GM21723 (cell line): ENCODE results near the gene PITPNM1.
"Not testable (repeated sequence)": the region's sequence is repeated elsewhere in the genome, so short reads cannot be mapped to it uniquely, and the experiment has no call there.

ENCODE experiments used
- ATAC-seq: cut with Tn5 transposase; IDR thresholded peaks from one replicate; pipeline ENCODE4 v1.9.1; 2021; ENCODE audit warnings: mild to moderate bottlenecking, moderate library complexity; ENCODE audit not compliant: unreplicated experiment

PITPNM1 gene

GRCh38 chr11:67468456-67468758, 36.8 kb downstream of the PITPNM1 start:
- no peak for ATAC-seq

- no peak for ATAC-seq
Observed at GRCh38 chr11:67468056-67468455, 37.1 kb downstream of the PITPNM1 start.

GRCh38 chr11:67466962-67467771, 38.0 kb downstream of the PITPNM1 start:
- ATAC-seq, result no peak

GRCh38 chr11:67466367-67466766, 38.8 kb downstream of the PITPNM1 start:
- ATAC-seq, result no peak

GRCh38 chr11:67465530-67465929, 39.6 kb downstream of the PITPNM1 start:
- not testable (repeated sequence) for ATAC-seq

- ATAC-seq, result no peak
Observed at GRCh38 chr11:67465189-67465510, 40.0 kb downstream of the PITPNM1 start.

- peak; percentile 51 for ATAC-seq
Observed at GRCh38 chr11:67464411-67465188, 40.6 kb downstream of the PITPNM1 start.

- no peak for ATAC-seq
Observed at GRCh38 chr11:67463680-67464410, 41.3 kb downstream of the PITPNM1 start.

GRCh38 chr11:67463186-67463585, 42.0 kb downstream of the PITPNM1 start:
- no peak for ATAC-seq

- no peak for ATAC-seq
Observed at GRCh38 chr11:67458266-67458665, 46.9 kb downstream of the PITPNM1 start.

- no peak for ATAC-seq
Observed at GRCh38 chr11:67457453-67457852, 47.7 kb downstream of the PITPNM1 start.

GRCh38 chr11:67456068-67456705, 49.0 kb downstream of the PITPNM1 start:
- ATAC-seq, result no peak

GRCh38 chr11:67455054-67455453, 50.1 kb downstream of the PITPNM1 start, which contains the start of gene CABP4:
Gene CABP4, plus strand, starts transcription at chr11:67455354. Its CDS starts 70 bp downstream, at chr11:67455424.
- ATAC-seq, result no peak

- no peak for ATAC-seq
Observed at GRCh38 chr11:67453816-67454732, 51.1 kb downstream of the PITPNM1 start.

- no peak for ATAC-seq
Observed at GRCh38 chr11:67452141-67452952, 52.8 kb downstream of the PITPNM1 start, which contains the start of gene GPR152. Gene GPR152, minus strand, starts transcription at chr11:67452729. Its CDS starts 5 bp downstream, at chr11:67452724.

GRCh38 chr11:67451658-67451976, 53.5 kb downstream of the PITPNM1 start:
- no peak for ATAC-seq

- ATAC-seq, result no peak
Observed at GRCh38 chr11:67450796-67451657, 54.1 kb downstream of the PITPNM1 start.

GRCh38 chr11:67449116-67449844, 55.9 kb downstream of the PITPNM1 start:
- no peak for ATAC-seq
